Brain microvascular endothelial cell (primary cell): ENCODE results near the gene NEU2.

Source experiments
- DNase-seq: peaks from one replicate; pipeline ENCODE4 v3.0.0-alpha.2; 2020
- H3K27ac ChIP-seq: fragments of 250-450 bp; sonication (Bioruptor Pico); 2 replicates; pipeline ENCODE4 v1.5.1; 2020; ENCODE audit warnings: mild to moderate bottlenecking, moderate library complexity
- H3K27me3 ChIP-seq: fragments of 250-450 bp; sonication (Bioruptor Pico); replicated peaks from 2 replicates; pipeline ENCODE4 v1.5.1; 2020; ENCODE audit warnings: mild to moderate bottlenecking
- H3K36me3 ChIP-seq: fragments of 250-450 bp; sonication (Bioruptor Pico); replicated peaks from 2 replicates; pipeline ENCODE4 v1.5.1; 2020; ENCODE audit warnings: mild to moderate bottlenecking
- H3K4me3 ChIP-seq: 2 replicates; pipeline ENCODE4 v1.5.1; 2011; ENCODE audit warnings: low read depth, mild to moderate bottlenecking, control low read depth, low read length, moderate library complexity
- CTCF ChIP-seq: IDR thresholded peaks from 2 replicates; pipeline ENCODE4 v1.5.1; 2011; ENCODE audit warnings: low read depth, mild to moderate bottlenecking, moderate library complexity, low read length, control low read depth, inconsistent platforms; ENCODE audit errors: missing control alignments
- in situ Hi-C: cut with HindIII; loops from 2 replicates; pipeline ENCODE4 v1.10.0; 2017; ENCODE audit warnings: low sequenced_read_pairs, low pct_ligation_motif_present

NEU2 gene

GRCh38 chr2:233059797-233060500 lies 27.5 kb downstream of the NEU2 start, which contains the start of gene INPP5D:
Gene INPP5D, plus strand, starts transcription at chr2:233060342. Its CDS starts 137 bp downstream, at chr2:233060479.
- no peaks in the 10 kb centered on the region for H3K27me3 ChIP-seq
- H3K4me3 ChIP-seq, result no peak within 1 kb of the TSS
- no peaks in the 10 kb centered on the region for H3K36me3 ChIP-seq
- TF ChIP-seq CTCF, result no peak
- H3K27ac ChIP-seq, result no peak within 1 kb of the TSS
- in situ Hi-C loops, result no loop called here
- no peak for DNase-seq

- Histone ChIP-seq H3K27me3 (no peaks in the 10 kb centered on the region), H3K27ac (no peak overlapping the region), H3K36me3 (no peaks in the 10 kb centered on the region), H3K4me3 (no peak overlapping the region)
- DNase-seq, result no peak
- in situ Hi-C loops, result no loop called here
- TF ChIP-seq CTCF, result no peak
Measured at GRCh38 chr2:233060501-233060979, 28.1 kb downstream of the NEU2 start.

- Histone ChIP-seq H3K27ac (no peak overlapping the region), H3K27me3 (no peaks in the 10 kb centered on the region), H3K36me3 (no peaks in the 10 kb centered on the region), H3K4me3 (no peak overlapping the region)
- no peak for TF ChIP-seq CTCF
- in situ Hi-C loops, result no loop called here
- DNase-seq, result no peak
Measured at GRCh38 chr2:233060980-233061590, 28.6 kb downstream of the NEU2 start.

GRCh38 chr2:233061591-233062450 lies 29.3 kb downstream of the NEU2 start:
- in situ Hi-C loops, result no loop called here
- H3K27ac ChIP-seq, result no peak overlapping the region
- DNase-seq, result no peak

GRCh38 chr2:233062451-233062850 lies 30.0 kb downstream of the NEU2 start:
- in situ Hi-C loops, result no loop called here

More at GRCh38 chr2:233061591-233062450, 29.3 kb downstream of the NEU2 start:
- H3K36me3 ChIP-seq, result no peaks in the 10 kb centered on the region
- H3K27me3 ChIP-seq, result no peaks in the 10 kb centered on the region
- H3K4me3 ChIP-seq, result no peak overlapping the region
- TF ChIP-seq CTCF, result peak; percentile 42

More at GRCh38 chr2:233062451-233062850, 30.0 kb downstream of the NEU2 start:
- no peak for DNase-seq
- Histone ChIP-seq H3K36me3 (no peaks in the 10 kb centered on the region), H3K4me3 (no peak overlapping the region), H3K27me3 (no peaks in the 10 kb centered on the region), H3K27ac (no peak overlapping the region)
- TF ChIP-seq CTCF, result no peak
